M059J (cell line): ENCODE results near the gene ATE1. TPM values are rescaled to one million over a fixed set of nuclear protein-coding genes. Genes with fewer than 3 reads are reported as not detected.
A peak's percentile ranks its signal among the peaks of the same experiment; 100 is the strongest.
"Not testable (repeated sequence)": the region's sequence is repeated elsewhere in the genome, so short reads cannot be mapped to it uniquely, and the experiment has no call there.

Experiments used
- DNase-seq: peaks from one replicate; pipeline ENCODE4 v3.0.0-alpha.2; 2012; ENCODE audit warnings: low read depth
- total RNA-seq: library from RNA; depleted of rRNA; stranded (reverse); fragments of >200 nt; shearing (Covaris generic); gene quantifications from 2 replicates; pipeline ENCODE4 v1.2.3, GENCODE V29; 2014; rRNA removed

ATE1 gene
- 10.8 and 20.2 TPM in 2 replicates for total RNA-seq

DNA sequence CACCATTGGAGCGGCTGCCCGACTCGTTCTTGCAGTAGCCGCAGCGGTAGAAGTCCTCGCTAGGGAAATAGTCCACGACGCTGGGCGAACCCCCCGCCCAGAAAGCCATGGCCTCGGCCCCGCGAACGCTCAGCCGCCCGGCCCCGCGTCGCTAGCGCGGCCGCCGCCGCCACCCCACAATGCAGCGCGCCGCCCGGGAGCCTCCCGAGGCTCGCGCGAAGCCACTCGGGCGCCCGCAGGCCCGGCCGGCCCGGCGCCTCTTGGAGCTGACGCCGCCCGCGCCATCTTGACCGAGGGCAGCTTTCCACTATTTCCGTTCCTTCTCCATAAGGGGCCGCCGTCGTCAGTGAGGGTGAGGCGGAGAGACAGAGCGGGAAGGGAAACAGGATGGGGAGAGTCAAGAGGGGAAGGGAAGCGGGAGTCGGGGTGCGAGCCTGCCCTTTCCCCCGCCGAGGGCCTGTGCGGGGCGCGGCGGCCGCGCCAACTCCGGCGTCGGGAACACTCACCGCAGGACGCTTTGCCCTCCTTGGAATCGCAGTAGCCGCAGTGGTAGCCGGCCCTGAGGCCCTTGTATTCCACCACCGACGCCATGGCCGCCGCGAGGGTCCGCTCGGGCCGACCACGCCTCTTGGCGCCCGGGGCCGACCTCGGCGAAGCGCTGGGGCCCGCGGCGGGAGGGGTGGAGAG, at the start of gene ATE1:
Gene ATE1, minus strand, starts transcription at position 191 of the 687 bp plus-strand sequence. Its CDS starts 82 bp downstream, at position 109.
- peak; percentile 91 for DNase-seq

DNA sequence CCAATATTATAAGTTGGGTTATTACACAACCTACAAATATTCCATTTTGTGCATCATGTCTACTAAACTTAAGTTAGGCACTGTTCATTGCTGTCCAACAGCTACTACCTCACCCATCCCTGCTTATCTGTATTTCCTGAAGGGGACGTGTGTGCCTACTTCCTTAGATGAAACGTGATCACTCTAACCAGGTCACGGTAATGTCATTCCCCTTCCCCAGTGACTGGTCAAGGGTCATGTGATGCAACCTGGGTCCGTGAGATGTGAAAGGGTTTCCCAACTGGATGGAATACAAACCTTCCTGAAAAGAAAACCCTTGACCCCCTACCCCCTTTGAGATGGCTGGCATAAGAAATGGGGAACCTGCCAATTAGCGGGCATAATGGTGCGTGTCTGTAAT, 48.8 kb upstream of the ATE1 start:
- DNase-seq: no peak

DNA sequence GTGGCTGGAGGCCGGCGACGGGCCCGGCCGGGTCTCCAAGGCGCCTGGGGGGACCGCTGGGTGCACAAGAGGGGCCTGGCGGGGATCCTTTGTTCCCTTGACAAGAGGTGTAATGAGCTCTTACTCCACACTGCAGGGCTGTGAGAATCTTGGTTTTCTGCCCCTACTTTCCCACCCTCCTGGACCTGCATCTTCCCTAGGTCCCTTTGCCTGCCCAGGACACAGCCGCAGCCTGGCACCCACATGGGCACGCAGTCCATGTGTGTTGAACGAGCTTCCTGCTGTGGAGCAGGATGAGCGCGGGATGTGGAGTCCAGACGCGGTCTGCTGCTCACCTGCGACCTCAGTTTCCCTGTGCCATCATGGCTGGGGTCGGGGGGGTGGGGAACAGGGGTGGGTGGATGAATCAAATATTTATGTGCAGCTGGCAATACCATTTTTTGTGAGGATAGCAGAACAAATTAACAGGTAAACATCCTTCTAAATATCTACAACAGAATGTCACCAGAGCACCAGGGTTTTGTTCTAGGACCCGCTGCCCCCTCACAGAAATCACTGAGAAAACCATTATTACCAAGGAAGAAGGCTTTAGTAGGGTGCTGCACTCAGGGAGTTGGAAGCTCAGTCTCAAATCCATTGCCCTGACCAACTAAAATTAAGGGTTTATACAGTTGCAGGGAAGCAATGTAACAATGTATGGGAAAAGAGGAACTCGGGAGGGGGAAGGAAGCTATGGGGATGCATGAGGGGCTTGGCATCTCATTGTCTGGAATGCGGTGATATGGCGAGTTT, 47.7 kb upstream of the ATE1 start:
- no peak for DNase-seq

DNA sequence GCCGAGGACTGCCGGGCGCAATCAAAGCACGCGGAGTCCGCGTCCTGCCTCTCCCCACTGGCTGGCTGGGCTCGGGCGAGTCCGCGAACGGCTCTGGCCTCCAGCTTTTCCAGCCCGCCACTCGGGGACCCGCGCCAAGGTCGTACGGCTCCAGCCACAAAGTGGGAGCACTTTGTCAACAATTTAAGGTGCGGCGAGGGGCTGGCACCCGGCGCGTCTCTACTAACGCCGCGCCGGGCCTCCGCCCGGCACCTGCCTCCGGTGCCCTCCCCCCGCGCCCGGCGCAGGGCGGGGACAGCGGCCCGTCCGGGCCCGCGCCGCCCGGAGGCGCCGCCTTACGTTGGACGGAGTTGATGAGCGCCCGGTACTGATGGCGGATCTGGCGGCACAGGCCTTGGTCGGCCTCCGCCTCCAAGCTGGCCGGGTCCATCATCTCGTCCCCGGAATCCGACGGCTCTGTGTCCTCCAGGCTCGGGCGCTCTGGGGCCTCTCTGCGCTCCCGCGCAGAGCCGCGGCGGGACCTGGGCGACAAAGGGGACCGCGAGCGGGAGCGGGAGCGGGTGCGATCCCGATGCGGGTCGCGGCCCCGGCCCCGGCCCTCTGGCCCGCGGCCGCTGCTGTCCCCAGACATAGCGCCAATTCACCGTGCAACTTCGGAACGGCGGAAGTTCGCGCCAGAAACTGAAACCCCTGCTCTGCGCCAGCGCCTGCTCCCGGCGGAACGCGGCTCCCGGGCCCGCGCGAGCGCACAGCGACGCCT, 46.9 kb upstream of the ATE1 start, which contains the start of gene NSMCE4A:
Gene NSMCE4A, minus strand, starts transcription at position 683 of the 760 bp plus-strand sequence. Its CDS starts 52 bp downstream, at position 631.
- peak; percentile 69 for DNase-seq

GRCh38 chr10:121974019-121974534, 46.2 kb upstream of the ATE1 start:
- DNase-seq: no peak

DNA sequence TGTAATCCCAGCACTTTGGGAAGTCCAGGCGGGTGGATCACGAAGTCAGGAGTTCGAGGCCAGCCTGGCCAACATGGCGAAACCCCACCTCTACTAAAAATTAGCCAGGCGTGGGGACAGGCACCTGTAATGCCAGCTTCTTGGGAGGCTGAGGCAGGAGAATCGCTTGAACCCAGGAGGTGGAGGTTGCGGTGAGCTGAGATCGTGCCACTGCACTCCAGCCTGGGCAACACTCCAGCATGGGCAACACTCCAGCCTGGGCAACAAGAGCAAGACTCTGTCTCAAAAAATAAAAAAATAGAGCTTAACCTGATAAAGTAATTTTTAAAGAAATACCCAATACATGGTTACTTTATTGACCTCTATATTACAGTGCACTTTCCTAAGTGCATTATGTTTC, 41.3 kb upstream of the ATE1 start:
- not testable (repeated sequence) for DNase-seq

DNA sequence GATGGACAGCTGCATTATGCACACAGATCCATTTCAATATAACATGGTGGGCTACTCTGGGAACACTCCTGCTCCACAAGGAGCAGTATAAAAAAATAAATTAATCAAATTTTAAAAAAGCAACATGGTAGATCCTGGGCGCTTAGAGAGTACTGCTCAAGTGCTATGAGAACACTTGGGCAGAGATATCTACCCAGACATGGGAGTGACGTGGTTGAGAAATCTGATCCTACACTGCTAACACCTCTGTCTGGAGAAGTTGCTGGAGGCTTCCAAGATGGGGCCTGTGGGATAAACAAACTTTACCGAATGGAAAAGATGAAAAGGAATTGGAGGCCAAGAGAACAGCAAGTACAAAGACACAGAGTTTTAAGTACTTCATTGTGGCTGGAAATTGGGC, 38.2 kb upstream of the ATE1 start:
- DNase-seq: no peak

DNA sequence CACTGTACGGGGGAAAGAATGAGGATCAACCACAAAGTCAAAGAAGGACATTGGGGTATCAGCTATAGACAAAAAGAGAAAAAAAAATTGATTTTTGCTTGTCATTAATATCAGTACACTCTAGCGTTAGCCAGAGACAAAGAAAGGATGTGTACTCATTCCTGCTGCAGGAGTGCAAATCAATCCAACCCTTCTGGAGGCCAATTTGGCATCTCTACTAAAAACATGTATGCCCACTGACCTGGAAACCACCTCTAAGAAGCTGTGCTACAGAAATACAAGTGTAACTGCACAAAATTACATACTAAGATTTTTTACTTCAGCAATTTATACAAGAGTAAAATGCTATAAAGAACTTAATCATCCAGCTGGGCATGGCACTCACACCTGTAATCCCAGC, 33.6 kb upstream of the ATE1 start:
- no peak for DNase-seq

DNA sequence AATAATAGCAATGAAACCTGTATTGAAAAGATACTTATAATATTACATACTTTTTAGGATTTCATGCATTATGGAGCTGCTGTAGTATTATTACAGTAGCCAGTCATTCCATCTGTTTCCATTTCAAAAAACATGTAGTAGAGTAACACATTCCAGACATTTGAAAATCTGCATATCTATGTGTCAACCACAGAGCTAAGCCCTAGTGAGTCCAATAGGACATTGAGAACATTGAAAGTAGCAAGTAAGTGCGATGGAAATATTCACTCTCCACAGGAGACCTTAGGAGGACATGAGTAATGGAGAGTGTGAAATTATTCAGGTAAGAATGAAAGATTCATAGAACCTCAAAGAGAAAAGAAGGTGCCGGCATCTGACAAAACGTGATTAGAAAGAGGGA, 31.8 kb upstream of the ATE1 start:
- no peak for DNase-seq

DNA sequence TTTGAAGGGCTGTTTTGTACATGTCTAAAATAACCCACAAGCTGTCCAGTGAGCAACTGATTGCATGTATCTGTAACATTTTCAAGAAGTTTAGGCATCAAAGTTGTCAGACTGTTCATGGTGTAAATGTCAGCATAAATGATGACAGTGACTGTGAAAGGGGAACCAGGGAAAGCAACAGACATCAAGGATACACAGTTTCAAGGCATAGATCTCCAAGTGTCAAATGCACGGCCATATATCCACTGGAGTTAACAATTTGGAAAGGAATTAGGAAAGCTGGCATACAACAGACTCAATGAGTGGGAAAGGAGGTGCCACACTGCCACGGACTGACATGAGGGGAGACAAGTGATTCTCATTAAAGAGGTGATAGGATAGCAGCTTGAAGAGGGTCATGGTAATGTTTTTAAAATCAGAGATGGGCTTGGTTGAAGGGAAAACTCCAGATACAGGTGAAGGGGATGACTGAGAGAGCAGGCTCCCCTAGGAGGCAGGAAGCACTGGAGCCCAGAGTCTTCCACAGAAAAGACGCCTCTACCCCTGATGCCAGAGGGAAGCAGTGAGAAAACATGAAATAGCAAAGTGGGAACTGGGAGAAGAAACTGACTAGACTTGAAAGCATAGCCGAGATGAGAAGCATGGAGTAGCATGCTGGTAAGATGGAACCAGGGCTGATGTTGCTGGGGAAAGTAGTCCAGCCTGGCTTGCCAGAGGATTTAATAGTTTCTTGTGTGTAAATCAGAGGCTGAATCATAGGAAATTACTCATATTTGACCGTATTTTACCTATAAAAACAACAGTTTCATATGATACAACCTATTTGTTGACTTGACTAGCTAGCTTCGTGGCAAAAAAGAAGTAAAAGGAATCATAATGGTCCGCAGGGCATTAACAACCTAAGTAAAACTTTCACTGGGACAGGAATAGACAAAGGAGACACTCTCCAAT, 28.6 kb upstream of the ATE1 start:
- peak; percentile 76 for DNase-seq

- DNase-seq: peak; percentile 92
Observed at GRCh38 chr10:121952226-121952625, 24.4 kb upstream of the ATE1 start.

DNA sequence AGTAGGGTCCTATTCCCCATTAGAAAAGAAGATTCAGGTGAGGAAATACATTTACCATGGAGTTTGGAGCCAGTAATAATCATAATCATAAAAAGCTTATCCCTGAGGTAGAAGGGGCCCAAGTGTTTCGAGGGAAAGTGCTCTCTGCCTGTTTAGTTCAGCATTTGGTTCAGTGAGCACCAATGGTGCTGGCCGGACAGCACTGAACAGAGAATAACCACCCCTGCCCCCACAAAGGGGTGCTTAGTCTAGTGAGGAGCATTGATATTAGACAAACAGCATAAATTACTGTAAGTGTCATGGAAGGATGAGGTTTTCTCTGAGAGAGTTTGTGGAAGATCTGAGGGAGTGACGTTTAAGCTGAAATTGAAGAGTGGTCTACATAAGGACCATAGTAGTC, 21.6 kb upstream of the ATE1 start:
- no peak for DNase-seq

DNA sequence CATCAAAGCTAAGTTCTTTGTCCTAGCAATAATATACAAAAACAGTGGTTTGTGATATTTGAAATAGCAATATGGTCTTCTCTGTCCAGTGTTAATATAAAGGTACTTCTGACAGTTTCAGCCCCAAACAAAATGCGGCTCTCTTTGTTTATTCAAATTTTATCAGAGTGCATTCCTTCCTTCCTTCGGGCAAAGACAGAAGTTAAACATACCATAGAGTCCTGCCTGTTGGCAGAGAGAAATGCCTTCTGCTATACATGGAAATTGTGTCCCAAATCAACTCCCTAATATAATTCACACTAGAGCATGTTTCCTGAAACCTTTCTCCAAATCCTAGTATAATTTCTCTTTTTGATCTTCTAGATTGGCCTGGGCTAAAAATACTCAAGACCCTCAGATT, 21.2 kb upstream of the ATE1 start:
- no peak for DNase-seq

DNA sequence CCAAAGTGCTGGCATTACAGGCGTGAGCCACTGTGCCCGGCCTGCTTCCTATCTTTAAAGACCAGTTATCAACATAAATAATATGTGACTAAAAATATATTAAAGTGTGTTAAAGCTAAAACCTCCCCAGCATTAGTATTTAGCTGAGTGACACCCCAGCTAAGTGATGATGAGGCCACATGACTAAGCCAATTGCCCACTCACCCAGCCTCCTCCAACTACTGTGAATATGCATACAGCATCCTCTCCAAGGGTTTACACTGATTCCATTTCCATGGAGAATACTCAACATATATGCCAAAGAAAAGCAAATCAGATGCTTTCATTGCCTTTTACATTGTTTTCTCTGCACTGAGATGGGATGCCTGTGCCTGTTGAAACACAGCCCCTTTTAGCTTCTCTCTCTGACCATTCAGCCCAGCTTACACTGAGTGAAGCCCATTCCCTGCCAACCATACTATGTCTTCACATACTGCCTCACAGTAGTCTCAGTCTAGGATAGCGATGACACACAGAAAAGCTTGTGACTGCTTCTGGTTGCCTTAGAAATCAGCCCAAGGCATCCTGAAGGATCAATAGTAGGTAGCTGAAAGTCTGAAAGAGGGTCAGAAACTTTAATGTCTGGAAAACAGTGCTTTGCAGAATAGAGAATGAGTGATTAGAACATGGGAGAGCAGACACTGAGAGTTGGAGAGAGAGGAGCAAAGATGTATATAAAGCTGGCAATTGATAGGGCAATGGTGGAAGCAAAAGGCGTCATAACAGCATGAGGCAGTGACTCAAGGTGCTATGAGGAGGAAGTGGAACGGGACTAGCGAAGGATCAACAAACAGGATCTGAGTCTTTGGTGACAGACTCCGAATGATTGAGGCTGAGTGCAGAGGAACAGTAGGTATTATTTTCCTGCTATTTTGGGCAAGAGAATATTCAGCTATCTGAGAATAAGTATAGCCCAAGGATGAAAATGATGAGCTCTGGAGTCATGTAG, 19.8 kb upstream of the ATE1 start:
- DNase-seq: no peak

DNA sequence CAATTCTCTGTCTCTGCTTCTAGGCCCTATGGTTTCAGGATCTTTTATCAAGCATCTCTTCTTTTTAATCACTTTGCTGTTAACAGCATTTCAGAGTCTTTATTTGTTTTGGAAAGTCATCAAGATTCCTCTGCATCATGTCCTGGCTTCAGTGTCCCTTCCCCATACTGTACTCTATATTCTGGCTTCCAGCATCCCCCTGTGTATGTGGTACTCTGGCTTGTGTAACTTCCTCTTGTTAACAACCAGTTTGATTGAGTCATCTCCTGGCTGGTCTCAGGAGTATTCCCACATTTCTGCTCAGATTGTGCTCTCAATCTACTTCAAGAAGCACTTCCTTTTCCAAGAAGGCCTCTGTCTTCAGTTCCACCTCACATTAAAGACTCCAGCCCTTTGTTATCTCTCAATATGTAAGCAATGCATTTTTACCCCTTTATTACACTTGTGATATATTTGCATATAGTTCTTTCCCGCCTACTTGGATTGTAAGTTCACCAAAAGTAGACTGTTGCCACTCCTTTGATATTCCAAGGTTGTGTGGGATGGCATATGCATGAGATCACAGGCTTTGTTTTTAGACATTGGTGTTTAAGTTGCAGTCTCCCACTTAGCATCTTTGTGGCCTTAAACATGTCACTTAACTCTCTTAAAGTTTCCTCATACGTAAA, 15.1 kb upstream of the ATE1 start:
- DNase-seq: peak; percentile 70

- DNase-seq: no peak
Observed at GRCh38 chr10:121941532-121941931, 13.7 kb upstream of the ATE1 start.

GRCh38 chr10:121936295-121936694, 8.5 kb upstream of the ATE1 start:
- no peak for DNase-seq

GRCh38 chr10:121935702-121936101, 7.9 kb upstream of the ATE1 start:
- no peak for DNase-seq
